HG03521 (cell line): ENCODE data around the gene ZFP57.

Experiments used
- ATAC-seq: cut with Tn5 transposase; IDR thresholded peaks from one replicate; pipeline ENCODE4 v1.9.1; 2021; ENCODE audit warnings: mild to moderate bottlenecking, moderate library complexity; ENCODE audit not compliant: unreplicated experiment

ZFP57 gene

GRCh38 chr6:29656157-29656556, 24.8 kb downstream of the ZFP57 start:
- ATAC-seq, result no peak

- no peak for ATAC-seq
These were observed 25.3 kb downstream of the ZFP57 start for GRCh38 chr6:29655658-29656057.

GRCh38 chr6:29653452-29654038, 27.4 kb downstream of the ZFP57 start:
- no peak for ATAC-seq

GRCh38 chr6:29652198-29652584, 28.8 kb downstream of the ZFP57 start:
- no peak for ATAC-seq

GRCh38 chr6:29651413-29652197, 29.3 kb downstream of the ZFP57 start:
- ATAC-seq, result no peak

GRCh38 chr6:29649701-29650673, 31.0 kb downstream of the ZFP57 start:
- peak; percentile 94 for ATAC-seq

- no peak for ATAC-seq
These were observed 32.9 kb downstream of the ZFP57 start for GRCh38 chr6:29647927-29648642.

GRCh38 chr6:29641430-29642148, 39.4 kb downstream of the ZFP57 start:
- ATAC-seq, result no peak

GRCh38 chr6:29637247-29637646, 43.7 kb downstream of the ZFP57 start:
- ATAC-seq, result no peak

GRCh38 chr6:29633534-29633905, 47.4 kb downstream of the ZFP57 start:
- ATAC-seq, result no peak

GRCh38 chr6:29632789-29633533, 48.0 kb downstream of the ZFP57 start, which contains the start of gene GABBR1:
TSS of gene GABBR1 (minus strand) at chr6:29633183. CDS start at chr6:29632385, 798 bp downstream.
- ATAC-seq, result peak; percentile 70

GRCh38 chr6:29631860-29632731, 48.9 kb downstream of the ZFP57 start:
- ATAC-seq, result peak; percentile 28

GRCh38 chr6:29631209-29631810, 49.6 kb downstream of the ZFP57 start:
- no peak for ATAC-seq

- ATAC-seq, result no peak
These were observed 50.6 kb downstream of the ZFP57 start for GRCh38 chr6:29630315-29630714.

GRCh38 chr6:29629571-29629970, 51.4 kb downstream of the ZFP57 start:
- ATAC-seq, result no peak

- no peak for ATAC-seq
These were observed 52.3 kb downstream of the ZFP57 start for GRCh38 chr6:29628419-29629281.
